SKM-1 treated with dmso at 0.1 percent for 144 hours (cell line): ENCODE data around the gene RPL27.
"Not testable (repeated sequence)": the region's sequence is repeated elsewhere in the genome, so short reads cannot be mapped to it uniquely, and the experiment has no call there.

Experiments used
- DNase-seq: peaks from one replicate; lab custom pipeline; 2025; ENCODE audit not compliant: unreplicated experiment; lab: John Stamatoyannopoulos, UW

Gene RPL27

DNA sequence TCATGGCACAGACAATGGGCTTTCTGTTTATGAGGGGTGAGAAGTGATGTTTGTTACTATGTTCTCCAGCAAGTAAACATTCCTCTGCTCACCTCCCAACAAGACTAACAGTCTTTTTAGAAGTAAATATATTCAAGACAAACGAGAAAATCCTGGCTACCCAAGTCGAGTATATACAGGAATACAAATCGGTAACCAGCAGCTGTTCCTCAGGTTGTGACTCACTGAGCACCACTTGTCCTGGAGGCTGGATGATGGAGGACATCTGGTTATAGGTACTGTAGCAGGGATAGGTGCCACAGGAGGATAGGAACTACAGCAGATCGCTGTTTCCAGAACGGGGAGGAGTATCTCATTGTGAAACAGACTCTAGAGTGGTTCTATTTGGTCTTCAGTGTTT lies 5.3 kb upstream of the RPL27 start:
- no peak for DNase-seq

DNA sequence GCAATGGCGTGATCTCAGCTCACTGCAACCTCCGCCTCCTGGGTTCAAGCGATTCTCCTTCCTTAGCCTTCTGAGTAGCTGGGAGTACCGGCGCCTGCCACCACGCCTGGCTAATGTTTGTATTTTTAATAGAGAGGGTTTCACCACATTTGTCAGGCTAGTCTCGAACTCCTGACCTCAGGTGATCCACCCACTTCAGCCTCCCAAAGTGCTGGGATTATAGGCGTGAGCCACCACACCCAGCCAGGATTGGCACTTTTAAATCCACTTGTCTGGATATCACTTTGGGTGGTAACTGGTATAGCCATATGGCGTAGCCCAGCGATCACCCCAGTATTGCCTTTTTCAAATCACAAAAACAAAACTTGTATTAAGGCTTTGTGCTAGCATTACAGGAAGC lies 4.3 kb upstream of the RPL27 start:
- not testable (repeated sequence) for DNase-seq

DNA sequence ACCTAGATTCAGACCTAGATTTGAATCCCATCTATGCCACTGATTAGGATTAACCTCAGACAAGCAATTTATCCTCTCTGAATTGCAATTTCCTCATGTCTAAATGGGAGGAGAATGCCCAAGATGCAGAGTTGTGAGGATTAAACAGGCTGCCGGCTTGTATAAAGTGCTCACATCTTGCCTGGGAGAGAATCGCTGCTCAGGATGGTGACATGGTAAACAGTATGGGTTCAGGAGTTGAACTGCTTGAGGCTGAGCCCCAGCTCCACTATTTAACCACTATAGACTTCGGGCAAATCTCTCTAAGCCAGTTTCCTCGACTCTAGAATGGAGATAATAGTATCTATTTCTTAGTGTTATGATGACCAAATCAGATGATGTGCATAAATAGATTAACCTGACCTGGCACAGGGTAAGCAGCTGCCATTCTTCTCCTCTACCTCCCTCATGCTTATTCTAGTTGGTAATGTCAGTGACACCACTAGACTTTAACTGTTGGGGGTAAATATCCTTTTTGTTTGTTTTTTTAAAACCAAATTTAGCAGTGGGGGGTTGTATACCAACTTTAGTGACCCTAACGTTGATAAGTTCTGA lies 732 bp upstream of the RPL27 start:
- no peak for DNase-seq

DNA sequence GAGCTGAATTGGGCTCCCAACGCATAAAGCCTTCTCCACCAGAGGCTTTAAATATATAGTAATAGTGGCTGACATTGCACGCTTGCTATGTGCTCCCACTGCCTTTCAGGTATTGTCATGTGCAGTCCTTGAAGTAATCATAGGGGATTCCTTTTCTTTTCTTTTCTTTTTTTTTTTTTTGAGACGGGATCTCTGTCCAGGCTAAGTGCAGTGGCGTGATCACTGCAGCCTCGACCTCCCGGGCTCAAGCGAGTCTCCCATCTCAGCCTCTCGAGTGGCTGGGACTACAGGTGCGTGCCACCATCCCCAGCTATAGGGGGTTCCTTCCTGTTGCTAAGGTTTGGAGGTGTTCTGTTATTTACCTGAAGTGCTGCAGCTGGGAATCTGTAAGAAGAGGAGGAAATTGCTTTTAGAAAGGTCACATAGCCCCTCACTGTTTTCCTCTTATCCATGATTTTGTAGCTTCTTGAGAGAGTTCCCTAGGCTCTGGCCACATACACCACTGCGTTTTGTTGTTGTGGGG lies 845 bp downstream of the RPL27 start:
- DNase-seq: no peak

DNA sequence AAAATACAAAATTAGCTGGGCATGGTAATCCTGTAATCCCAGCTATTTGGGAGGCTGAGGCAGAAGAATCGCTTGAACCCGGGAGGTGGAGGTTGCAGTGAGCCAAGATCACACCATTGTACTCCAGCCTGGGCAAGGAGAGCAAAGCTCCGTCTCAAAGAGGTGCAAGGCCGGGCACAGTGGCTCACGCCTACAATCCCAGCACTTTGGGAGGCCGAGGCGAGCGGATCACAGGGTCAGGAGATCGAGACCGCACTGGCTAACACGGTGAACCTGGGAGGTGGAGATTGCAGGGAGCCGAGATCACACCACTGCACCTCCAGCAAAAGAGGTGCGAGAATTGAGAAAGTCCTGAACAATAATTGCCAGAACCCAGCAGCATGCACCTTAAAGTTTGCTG lies 2.7 kb downstream of the RPL27 start:
- not testable (repeated sequence) for DNase-seq

DNA sequence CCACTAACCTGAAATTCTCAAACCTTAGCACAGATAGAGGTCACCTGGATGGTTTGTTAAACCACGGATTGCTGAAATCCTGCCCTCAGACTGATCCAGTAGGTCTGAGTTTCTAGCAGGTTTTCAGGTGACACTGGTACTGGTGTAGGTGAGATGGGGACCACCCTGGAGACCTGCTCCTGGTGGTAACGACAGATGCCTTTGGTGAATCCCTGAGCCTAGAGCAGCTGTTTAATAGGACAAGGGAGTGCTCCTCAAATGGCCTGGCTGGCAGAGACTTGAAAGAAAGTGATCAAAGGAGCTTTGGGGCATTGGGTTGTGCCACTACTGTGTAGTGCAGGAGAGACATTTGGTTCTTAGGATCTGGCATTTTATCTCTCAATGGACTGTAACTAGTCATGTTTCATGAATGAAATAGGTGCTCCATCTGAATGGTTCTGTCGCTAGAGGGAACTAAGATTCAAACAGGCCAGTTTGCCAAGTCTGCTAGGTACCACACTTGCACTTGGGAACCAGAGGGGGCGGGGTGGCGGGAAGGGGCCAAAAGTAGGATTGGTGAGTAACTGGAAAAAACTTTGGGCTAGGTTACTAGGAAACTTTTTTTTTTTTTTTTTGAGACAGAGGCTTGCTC lies 5.4 kb downstream of the RPL27 start:
- no peak for DNase-seq

DNA sequence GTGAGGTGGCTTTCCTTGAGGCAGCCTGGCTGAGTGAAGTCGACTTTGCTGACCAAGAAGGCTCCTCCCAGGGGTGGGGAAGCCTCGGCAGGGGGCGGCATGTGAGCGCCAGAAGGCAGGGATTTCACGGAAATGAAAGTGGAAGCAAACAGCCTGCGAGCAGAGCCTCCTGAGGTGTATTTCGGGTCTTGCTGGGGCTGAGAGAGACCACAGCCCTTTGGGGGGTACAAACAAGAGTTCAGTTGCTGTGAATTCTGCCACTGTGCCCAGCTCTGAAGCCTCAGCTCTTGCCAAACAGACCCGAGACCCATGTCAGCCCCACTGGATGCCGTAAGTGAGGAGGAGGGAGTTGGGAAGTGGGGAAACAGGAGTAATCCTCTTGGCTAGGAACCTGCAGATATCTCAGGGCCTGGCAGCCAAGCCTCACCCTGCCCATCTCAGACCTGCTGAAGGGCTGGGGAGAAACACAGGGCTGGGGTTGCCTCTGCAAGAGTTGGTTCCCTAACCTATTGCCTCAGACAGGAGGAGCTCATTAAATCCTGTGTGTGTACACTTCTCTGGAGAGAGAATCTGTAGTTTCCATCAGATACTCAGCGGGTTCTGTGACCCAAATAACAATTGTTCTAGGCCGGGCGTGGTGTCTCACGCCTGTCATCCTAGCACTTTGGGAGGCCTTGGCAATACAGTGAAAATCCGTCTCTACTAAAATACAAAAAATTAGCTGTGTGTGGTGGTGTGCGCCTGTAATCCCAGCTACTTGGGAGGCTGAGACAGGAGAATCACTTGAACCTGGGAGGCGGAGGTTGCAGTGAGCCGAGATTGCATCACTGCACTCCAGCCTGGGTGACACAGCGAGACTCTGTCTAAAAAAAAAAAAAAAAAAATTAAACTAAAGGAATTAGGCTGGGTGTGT lies 8.7 kb downstream of the RPL27 start, which contains the start of gene IFI35:
TSS of gene IFI35 (plus strand) at position 146 of the 913 bp plus-strand sequence. CDS start at position 310, 164 bp downstream.
- peak; percentile 75 for DNase-seq

DNA sequence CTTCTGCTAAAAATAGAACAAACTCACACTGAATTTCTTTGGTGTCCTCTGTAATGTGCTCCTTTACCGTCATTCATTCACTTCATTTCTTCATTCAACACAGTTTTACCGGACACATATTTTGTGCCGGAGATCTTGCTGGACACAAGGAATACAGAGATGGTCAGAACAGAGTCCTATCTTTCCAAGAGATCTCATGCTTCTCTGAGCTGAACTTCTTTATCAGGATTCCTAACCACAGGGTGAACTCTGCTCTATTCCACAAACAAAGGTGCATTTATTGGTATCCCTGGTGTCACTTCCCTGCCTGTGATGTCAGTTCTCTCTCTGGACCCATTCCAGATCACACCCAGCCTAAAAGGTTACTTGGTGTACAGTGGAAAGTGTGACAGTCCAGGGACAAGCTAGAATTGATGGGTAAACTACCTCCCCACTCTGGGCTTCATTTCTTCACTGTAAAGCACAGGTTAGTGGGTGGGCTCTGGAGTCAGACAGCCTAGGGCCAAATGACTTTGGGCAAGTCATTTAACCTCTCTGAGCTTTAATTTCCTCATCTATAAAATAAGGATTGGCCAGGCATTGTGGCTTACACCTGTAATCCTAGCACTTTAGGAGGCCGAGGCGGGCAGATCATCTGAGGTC lies 12.6 kb downstream of the RPL27 start:
- no peak for DNase-seq

DNA sequence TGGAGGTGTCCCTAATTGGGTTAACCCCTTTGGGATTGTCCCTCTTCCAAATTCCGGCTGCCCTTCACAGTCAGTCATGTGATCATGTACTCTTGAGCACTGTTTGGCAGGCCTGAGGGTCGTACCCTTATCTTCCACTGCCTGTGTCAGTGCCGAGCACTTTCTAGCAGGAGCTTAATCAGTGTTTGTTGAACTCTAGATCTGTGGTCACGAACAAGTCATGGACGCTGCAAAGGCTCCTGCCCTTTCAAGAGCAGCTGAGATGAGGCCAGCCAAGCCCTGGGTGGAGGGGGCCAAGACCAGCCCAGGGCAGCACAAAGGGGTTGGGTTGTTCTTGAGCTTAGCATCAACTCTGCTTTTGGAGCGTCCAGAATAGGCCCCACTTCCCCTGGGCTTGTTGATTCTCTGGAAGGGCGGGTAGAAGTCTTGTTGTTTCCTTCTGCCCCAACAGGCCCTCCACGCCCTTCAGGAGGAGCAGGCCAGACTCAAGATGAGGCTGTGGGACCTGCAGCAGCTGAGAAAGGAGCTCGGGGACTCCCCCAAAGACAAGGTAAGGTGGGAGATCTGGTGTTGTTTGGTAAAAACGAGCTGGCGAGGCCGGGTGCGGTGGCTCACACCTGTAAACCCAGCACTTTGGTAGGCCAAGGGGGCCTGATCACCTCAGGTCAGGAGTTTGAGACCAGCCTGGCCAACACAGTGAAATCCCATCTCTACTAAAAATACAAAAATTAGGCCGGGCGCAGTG lies 13.7 kb downstream of the RPL27 start:
- no peak for DNase-seq

DNA sequence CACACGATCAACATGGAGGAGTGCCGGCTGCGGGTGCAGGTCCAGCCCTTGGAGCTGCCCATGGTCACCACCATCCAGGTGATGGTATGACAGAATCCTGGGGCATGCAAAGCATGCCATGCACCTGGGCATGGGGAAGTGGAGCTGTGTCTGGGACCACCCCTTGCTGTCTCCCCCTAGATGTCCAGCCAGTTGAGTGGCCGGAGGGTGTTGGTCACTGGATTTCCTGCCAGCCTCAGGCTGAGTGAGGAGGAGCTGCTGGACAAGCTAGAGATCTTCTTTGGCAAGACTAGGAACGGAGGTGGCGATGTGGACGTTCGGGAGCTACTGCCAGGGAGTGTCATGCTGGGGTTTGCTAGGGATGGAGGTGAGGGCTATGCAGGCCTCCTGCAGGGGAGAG lies 15.1 kb downstream of the RPL27 start:
- no peak for DNase-seq

DNA sequence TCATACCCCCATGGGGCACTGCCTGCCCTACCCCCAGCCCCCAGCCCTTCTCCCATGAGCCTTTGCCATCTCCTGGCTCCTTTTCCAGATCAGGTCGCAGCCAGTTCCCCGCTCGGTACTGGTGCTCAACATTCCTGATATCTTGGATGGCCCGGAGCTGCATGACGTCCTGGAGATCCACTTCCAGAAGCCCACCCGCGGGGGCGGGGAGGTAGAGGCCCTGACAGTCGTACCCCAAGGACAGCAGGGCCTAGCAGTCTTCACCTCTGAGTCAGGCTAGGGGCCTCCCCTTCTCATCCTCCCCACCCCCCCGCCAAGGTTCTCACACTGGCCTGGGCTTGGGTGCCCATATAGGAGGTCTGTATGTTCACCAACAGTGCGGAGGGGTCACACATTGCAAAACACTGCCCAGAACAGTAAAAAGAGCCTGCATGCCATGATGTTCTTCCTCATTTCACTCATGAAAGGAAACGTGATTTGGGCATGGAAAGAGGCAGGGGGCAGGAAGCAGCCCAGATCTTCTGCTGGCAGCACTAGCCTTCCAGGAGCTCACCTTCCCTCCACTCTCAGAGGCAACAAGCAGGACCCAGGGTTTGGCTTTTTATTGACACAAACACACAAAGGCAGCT lies 15.9 kb downstream of the RPL27 start:
- no peak for DNase-seq

DNA sequence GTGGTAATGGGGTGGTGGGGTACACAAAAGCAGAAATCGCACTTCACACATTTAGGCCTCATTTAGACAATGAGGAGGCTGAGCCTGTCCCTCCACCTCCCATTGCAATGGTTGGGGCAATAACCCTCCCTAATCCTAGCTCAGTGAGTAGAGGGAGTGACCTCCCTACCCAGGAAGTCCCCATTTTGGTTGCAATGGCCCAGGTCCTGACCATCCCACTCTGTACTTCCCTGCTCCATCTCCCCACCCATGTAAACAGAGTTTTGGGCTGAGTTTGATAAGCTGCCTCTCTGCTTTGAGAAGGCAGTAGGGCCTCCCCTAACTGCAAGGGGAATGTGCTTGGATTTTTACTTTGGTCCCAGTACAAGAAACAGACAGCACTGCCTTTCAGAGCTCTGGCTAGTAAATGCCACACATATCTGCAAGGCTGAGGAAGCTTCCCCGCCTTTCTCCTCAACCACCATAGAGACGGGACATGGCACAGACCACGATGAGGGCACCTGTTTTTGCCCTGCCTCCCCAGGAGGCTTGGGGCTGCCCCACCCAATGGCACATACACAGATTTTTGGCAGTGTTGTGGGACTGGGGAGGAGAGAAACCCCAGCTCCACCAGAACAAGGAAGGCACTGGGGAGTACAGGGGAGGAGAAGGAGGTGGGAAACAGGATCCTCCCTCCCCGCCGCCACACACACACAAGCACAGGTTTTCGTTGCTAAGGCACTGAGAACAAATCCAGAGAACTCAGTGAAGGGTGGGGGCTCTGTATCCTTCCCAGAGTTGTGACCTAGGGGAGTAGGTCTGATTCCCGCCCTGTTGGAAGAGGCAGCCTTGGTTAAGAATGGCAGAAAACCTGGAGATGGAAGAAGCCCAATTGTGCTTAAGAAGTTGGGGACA lies 16.7 kb downstream of the RPL27 start:
- DNase-seq: no peak

DNA sequence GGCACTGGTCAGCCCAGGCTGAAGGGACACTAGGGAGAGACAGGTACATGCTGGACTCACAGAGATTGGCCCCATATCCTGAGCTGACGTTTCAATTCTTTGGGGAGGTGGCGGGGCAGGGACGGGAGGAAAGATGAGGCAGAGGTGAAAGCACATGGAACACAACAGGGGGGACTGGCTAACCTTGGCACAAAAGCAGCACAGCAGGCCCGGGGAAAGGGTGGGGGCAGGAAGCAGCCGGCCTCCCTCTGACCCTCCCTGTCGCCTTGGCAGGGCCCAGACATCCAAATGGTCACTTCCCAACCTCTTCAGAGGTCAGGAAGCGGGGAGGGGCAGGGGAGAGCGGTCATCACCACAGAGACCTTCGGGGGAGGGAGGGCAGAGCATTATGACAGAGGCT lies 17.4 kb downstream of the RPL27 start:
- no peak for DNase-seq

DNA sequence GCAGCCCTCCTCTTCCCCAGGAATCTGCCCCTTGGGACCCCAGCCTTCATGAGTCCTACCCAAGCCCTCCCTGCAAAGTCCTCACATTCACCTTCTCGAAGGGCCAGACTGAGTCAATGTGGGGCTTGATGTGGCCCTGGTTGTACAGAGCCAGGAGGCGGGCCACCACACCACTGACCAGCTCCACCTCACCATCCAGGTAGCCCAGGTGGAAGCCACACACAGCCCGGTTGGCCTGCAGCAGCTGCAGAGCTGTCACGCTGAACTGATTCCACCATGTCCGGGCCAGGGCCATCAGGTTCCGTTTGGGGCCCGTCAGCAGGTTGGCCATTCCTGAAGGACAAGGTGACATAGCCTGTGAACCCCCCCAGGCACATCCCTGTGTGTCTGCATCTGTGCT lies 18.0 kb downstream of the RPL27 start:
- DNase-seq: no peak

DNA sequence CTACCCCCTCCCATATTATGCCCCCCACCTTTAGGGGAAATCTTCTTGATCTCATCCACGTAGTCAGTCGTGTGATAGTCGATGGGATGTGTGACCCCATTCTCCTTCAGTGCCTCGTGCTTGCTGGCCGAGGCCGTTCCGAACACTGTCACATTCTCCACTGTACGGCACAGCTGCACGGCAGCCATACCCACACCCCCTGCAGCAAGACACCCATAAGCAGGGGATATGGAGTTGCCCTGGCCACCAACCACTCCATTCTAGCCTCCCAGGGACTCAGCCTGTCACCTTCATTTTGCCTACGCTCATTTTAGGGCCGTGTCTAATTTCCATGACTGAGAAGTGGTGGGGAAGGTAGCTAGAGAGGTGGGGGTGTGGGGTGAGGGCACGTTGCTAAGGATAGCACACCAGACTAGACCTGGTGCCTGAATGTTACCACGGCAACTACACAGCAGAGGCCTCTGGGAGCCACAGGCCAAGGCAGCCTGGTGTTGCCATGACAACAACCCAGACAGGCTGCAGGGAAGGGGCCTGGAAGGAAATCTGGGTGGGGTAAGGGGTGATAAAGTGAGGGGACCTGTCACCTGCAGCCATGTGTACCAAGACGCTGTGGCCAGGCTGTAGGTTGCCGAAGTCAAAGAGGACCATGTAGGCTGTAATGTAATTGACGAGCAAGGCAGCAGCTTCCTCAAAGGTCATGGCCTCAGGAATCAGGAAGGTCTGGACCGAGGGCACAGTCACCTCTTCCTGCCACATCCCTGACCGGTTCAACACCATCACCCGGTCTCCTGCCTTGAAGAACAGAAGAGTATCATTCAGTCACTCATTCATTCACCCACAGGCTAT lies 20.0 kb downstream of the RPL27 start:
- DNase-seq: peak; percentile 75

DNA sequence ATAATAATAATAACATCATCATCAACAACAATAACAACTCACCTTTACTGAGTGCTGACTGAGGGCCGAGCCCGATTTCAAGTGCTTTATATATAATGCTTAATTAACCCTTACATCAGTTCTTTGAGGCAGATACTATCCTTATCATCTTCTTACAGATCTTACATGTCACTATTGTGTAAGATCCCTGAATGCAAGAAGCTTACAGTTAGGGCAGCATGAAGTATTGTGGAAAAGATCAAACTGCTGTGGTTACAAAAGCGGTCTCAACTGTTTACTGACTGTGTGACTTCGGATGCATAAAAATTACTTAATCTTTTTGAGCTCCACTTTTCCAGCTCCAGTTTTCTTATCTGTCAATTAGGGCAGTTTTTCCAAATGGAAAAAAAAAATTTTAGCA lies 20.7 kb downstream of the RPL27 start:
- peak; percentile 77 for DNase-seq

DNA sequence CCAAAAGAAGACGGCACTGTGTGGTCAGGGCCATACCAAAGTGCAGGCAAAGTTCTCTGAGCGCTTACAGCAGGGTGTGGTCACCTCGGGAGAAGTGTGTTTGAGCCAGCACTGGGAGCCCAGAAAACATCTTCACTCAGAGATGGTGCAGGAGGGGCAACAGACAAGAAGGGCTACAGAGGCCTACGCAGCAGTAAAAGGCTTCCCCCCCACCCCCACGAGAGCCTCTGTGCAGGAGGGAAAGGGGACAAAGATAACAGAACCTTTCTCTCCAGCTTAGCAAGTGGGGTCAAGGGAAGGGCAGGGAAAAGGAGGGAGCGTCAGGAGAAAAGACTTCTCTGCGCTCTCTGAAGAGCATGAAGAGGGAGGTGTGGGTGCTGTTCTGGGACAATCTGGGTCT lies 21.2 kb downstream of the RPL27 start:
- no peak for DNase-seq

DNA sequence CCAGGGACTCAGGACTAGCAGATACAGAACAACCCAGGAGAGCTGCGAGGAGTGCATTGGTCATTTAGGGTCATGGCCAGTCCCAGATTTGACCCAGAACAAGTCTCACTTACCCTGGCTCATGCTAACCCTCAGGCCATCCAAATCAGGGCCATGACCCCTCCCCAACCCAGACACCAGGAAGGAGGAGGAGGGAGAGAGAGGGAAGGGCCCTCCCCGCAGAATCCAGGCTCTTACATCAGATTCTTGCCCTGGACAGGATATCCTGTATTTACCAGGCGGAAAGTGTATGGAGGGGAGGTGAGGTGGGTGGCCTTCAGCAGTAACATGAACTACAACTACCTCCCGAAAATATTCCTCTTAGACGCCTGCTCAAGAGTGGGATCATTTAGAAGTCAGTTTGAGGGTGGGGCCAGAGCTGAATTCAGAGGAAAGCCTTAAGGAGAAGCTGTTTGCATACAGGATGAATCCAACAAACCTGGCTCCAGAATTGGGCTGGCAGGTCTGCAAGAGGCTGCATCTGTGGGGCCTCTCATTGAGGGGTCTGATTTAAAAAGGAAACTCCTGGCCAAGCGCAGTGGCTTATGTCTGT lies 21.9 kb downstream of the RPL27 start:
- DNase-seq: peak; percentile 38
